Esophagus (tissue), 2 donors: Measurements from ENCODE around the gene CLCA1. TPM values are rescaled to one million over a fixed set of nuclear protein-coding genes. Genes with fewer than 3 reads are reported as not detected.
A peak's percentile ranks its signal among the peaks of the same experiment; 100 is the strongest.

ENCODE experiments used
- H3K27ac ChIP-seq, 2 donors: one replicate each; pipeline ENCODE4 v1.5.1; 2013; ENCODE audit warnings: low read depth in 2 of 2, mild to moderate bottlenecking in 2 of 2, inconsistent platforms in 1 of 2, low read length in 1 of 2, moderate library complexity in 1 of 2
- H3K27me3 ChIP-seq, 2 donors: one replicate each; pipeline ENCODE4 v1.6.1; 2013; ENCODE audit warnings: low read length in 2 of 2, control low read depth in 1 of 2, mild to moderate bottlenecking in 1 of 2; ENCODE audit not compliant: insufficient read depth in 2 of 2, control insufficient read depth in 1 of 2
- H3K36me3 ChIP-seq, 2 donors: one replicate each; pipeline ENCODE4 v1.6.1; 2013; ENCODE audit warnings: low read length in 1 of 2; ENCODE audit not compliant: control insufficient read depth in 2 of 2, insufficient read depth in 2 of 2
- H3K4me1 ChIP-seq, 2 donors: one replicate each; pipeline ENCODE4 v1.6.1; 2013; ENCODE audit warnings: low read length in 1 of 2; ENCODE audit not compliant: control insufficient read depth in 2 of 2, insufficient read depth in 2 of 2
- H3K4me3 ChIP-seq, 2 donors: one replicate each; pipeline ENCODE4 v1.5.1; 2013; ENCODE audit warnings: low read length in 2 of 2, mild to moderate bottlenecking in 2 of 2, low read depth in 1 of 2, moderate library complexity in 1 of 2
- H3K9me3 ChIP-seq, 2 donors: one replicate each; pipeline ENCODE4 v1.6.1; 2013; ENCODE audit warnings: mild to moderate bottlenecking in 2 of 2, low read depth in 1 of 2, low read length in 1 of 2, moderate library complexity in 1 of 2; ENCODE audit not compliant: control insufficient read depth in 2 of 2, insufficient read depth in 1 of 2
- WGBS, 2 donors: extraction: QIAGEN DNeasy Blood & Tissue Kit; methylation state at CpG; one replicate each; pipeline ENCODE4 v1.1.7; 2013; 5-methylcytosine and 5-hydroxymethylcytosine counted together
- polyA plus RNA-seq, 2 donors: library from polyadenylated mRNA; stranded (reverse); fragments of 200-250 nt; gene quantifications; one replicate each; pipeline ENCODE4 v1.2.3, GENCODE V29; 2013
- donor health status: healthy with polysubstance abuse.
- donor health status: Bipolar disorder and iron deficiency.

Gene CLCA1, protein sequence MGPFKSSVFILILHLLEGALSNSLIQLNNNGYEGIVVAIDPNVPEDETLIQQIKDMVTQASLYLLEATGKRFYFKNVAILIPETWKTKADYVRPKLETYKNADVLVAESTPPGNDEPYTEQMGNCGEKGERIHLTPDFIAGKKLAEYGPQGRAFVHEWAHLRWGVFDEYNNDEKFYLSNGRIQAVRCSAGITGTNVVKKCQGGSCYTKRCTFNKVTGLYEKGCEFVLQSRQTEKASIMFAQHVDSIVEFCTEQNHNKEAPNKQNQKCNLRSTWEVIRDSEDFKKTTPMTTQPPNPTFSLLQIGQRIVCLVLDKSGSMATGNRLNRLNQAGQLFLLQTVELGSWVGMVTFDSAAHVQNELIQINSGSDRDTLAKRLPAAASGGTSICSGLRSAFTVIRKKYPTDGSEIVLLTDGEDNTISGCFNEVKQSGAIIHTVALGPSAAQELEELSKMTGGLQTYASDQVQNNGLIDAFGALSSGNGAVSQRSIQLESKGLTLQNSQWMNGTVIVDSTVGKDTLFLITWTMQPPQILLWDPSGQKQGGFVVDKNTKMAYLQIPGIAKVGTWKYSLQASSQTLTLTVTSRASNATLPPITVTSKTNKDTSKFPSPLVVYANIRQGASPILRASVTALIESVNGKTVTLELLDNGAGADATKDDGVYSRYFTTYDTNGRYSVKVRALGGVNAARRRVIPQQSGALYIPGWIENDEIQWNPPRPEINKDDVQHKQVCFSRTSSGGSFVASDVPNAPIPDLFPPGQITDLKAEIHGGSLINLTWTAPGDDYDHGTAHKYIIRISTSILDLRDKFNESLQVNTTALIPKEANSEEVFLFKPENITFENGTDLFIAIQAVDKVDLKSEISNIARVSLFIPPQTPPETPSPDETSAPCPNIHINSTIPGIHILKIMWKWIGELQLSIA
- polyA plus RNA-seq: under 1 TPM in 1 of 2 donors, not detected in 1; 0.10 TPM

DNA sequence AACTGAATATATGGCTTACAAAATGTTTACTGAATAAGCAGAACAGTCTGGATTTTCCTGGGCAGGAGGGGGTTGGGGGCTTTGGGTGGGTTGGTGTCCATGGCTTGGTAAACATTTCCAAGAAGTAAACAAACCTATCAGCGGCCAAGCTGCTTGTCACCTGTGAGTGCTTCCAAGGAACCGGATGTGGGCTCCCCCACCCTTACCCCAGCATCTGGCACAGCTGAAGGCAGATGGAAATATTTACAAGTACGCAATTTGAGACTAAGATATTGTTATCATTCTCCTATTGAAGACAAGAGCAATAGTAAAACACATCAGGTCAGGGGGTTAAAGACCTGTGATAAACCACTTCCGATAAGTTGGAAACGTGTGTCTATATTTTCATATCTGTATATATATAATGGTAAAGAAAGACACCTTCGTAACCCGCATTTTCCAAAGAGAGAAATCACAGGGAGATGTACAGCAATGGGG, at the start of gene CLCA1:
CLCA1 (plus strand) TSS at position 427 of the 477 bp plus-strand sequence; CDS start at position 472, 45 bp downstream.
- Histone ChIP-seq H3K27ac (no peak within 1 kb of the TSS), H3K27me3 (no peaks in the 10 kb centered on the region), H3K4me1 (no peaks in the 10 kb centered on the region), H3K9me3 (peaks cover 0 to 2% of the 10 kb centered on the region in 2 donors), H3K4me3 (no peak within 1 kb of the TSS), H3K36me3 (no peaks in the 10 kb centered on the region)
- 70 to 71% methylated on average over 7 of the region's 7 CpGs for WGBS, 2 donors

DNA sequence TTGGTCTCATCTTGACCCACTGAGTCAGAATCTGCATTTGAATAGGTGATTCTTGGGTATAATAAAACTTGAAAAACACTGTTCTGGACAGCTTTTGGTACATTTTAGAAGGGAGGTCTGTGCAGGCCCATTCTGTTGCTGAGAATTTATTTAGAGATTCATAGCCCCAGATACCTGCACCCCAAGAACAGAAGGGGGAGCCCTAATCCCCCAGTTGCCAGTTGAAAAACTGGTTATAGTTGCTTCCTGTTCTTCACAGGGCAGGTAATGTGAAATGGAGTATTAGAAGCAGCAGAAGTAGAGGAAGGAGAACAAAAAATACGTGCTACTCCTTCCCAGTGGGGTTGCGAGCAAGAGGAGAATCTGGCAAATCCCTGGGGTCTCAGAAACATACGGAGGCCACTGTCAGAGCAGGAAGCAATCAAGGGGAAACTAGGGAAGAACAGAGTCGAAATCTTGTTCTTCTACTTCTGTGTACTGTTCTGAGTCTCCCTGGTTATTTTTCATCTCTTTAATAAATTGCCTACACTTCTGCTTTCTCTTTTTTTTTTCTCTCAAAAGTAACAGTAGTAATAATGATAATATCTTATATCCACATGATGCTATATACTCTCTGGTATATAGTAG, 49.3 kb upstream of the CLCA1 start:
- Histone ChIP-seq H3K27me3 (no peaks in the 10 kb centered on the region), H3K36me3 (no peaks in the 10 kb centered on the region), H3K4me1 (peaks cover 3 to 10% of the 10 kb centered on the region in 2 donors), H3K9me3 (no peaks in the 10 kb centered on the region), H3K4me3 (peak overlapping the region in 1 of 2 donors; percentile 11), H3K27ac (peak overlapping the region; percentile 57 to 83)
- 32 to 41% methylated on average over 4 of the region's 4 CpGs for WGBS, 2 donors

DNA sequence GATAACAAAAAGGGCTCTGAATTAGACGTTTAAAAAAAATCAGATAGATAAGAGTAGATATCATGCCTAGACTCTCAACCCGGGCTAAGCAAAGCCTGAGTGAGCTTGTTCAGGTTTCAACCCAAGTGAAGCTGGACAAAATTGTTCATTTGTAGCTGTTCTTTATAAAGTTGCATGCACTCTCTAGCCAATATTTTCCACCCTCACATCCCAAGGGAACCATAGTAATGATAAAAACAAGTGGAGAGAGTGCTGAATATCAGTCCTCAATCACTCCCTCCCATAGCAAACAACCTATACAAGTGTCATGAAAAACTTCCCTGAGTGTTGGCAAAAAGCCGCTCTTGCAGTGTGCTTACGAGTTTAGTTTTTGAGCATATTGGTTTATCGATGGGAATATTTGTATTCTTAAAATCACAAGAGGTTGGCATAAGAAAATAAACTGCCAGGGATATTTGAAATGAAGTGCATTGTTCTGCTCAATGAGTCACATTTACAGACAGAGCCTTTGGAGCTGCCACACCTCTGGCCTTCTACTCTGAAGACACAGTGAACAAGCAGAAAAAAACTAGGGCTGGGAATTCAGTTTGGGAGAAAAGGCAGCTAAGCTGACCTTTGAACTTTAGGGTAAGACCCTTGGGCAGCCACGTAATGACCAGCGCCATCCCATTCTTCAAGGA, 47.0 kb upstream of the CLCA1 start:
- 55 to 63% methylated on average over 7 of the region's 7 CpGs for WGBS, 2 donors
- no peaks in the 10 kb centered on the region for H3K36me3 ChIP-seq

DNA sequence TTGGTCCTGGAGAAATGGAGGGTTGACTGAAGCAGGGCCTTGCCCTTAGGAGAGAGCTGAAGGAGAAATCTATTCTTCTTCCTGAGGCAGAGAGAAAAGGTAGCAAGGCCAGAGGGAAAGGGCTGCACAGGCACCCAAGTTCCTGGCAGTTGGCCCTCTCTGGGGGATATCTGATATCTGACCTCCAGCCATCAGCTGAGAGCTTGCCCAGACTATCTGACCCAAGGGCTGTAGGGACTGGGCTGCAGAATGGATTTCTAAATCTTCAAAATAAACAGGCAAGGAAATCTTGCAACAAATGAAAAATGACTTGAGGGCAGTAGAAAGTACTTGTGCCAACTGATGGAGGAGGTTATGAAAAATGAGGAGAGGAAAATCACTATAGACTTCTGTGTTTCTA, 45.3 kb upstream of the CLCA1 start:
- Histone ChIP-seq H3K4me3 (no peak overlapping the region), H3K27me3 (no peaks in the 10 kb centered on the region), H3K9me3 (no peaks in the 10 kb centered on the region), H3K36me3 (no peaks in the 10 kb centered on the region), H3K4me1 (peaks cover 3 to 4% of the 10 kb centered on the region in 2 donors), H3K27ac (peak overlapping the region; percentile 92 to 93)

More for the DNA sequence above, 47.0 kb upstream of the CLCA1 start:
- H3K4me1 ChIP-seq: peaks cover 3 to 4% of the 10 kb centered on the region in 2 donors
- no peak overlapping the region for H3K4me3 ChIP-seq
- peak overlapping the region; percentile 82 to 90 for H3K27ac ChIP-seq
- H3K9me3 ChIP-seq: no peaks in the 10 kb centered on the region
- H3K27me3 ChIP-seq: no peaks in the 10 kb centered on the region

DNA sequence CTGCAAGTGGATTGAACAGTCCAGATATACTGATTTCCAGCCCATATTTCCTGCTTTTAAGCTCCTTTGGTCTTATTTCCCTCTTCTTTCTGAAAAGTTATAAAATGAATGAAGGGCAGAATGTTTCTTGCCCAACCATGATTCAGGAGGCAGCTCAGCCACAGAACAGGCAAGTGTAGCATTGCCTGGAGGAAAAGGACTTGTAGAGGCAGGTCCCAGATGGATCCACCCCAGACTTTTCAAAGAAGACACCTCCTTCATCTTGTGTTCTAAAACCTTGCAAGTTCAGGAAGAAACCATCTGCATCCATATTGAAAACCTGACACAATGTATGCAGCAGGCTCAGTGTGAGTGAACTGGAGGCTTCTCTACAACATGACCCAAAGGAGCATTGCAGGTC, 44.9 kb upstream of the CLCA1 start, which contains the start of gene CLCA2:
CLCA2 (plus strand) TSS at position 299 of the 400 bp plus-strand sequence; CDS start at position 376, 77 bp downstream.
- no peaks in the 10 kb centered on the region for H3K27me3 ChIP-seq
- H3K36me3 ChIP-seq: no peaks in the 10 kb centered on the region
- H3K27ac ChIP-seq: peak within 1 kb of the TSS; percentile 92 to 93
- no peaks in the 10 kb centered on the region for H3K9me3 ChIP-seq
- H3K4me3 ChIP-seq: peak within 1 kb of the TSS; percentile 43 to 63
- H3K4me1 ChIP-seq: peaks cover 3 to 4% of the 10 kb centered on the region in 2 donors

DNA sequence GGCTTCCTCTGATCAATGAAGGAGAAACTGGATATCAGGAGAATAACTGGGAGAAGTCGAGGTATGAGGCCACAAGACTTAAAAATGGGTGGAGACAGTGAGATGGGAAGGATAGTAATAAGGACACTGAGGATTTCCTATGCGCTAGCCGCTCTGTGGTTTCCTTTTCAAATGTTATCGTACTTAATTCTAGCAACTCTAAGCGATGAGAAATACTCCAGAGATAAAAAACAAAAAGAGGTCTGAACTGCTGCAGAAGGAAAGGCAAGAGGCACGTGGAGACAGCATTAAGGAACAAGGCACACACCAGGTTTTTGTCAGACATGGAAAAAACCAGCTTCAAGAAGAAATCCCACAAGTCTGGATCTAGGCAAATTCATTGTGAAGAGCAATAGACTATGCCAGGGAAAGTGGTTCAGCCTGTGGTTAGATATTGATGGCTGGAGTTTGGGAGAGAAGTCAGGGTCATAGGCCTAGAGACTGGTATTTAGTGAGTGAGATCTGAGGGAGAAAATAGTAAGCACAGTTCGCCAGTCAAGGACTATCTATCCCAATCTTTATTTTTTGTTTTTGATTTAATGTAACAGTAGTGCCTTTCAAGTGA, 39.5 kb upstream of the CLCA1 start:
- H3K27ac ChIP-seq: peak overlapping the region; percentile 58 to 75
- 76 to 80% methylated on average over 7 of the region's 7 CpGs for WGBS, 2 donors

DNA sequence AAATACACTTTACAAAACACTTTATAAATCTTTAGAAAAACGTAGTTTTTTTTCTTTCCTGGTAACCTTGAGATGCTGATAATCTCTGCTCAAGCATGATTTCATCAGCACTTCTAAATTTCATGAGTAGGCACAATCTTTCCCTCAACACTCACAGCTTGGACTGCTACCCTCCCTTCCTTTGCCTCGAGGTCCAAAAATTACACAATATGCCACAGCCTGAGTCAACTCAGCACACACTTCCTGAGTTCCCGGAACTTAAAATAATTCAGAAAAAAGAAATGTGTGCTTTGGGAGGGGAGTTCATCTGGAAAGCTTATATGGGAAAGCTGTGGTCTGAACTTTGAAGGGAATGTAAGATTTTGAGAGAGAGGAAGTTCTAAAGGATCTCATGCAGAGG, 38.9 kb upstream of the CLCA1 start:
- peaks cover 0 to 2% of the 10 kb centered on the region in 2 donors for H3K36me3 ChIP-seq
- no peak overlapping the region for H3K4me3 ChIP-seq
- H3K27ac ChIP-seq: peak overlapping the region in 1 of 2 donors; percentile 90
- no peaks in the 10 kb centered on the region for H3K27me3 ChIP-seq
- no peaks in the 10 kb centered on the region for H3K4me1 ChIP-seq
- no peaks in the 10 kb centered on the region for H3K9me3 ChIP-seq
- WGBS, 2 donors: 2 to 11% methylated on average over 3 of the region's 3 CpGs

More for the DNA sequence above, 39.5 kb upstream of the CLCA1 start:
- no peaks in the 10 kb centered on the region for H3K9me3 ChIP-seq
- H3K27me3 ChIP-seq: no peaks in the 10 kb centered on the region
- H3K4me3 ChIP-seq: no peak overlapping the region
- no peaks in the 10 kb centered on the region for H3K4me1 ChIP-seq
- peaks cover 0 to 2% of the 10 kb centered on the region in 2 donors for H3K36me3 ChIP-seq

DNA sequence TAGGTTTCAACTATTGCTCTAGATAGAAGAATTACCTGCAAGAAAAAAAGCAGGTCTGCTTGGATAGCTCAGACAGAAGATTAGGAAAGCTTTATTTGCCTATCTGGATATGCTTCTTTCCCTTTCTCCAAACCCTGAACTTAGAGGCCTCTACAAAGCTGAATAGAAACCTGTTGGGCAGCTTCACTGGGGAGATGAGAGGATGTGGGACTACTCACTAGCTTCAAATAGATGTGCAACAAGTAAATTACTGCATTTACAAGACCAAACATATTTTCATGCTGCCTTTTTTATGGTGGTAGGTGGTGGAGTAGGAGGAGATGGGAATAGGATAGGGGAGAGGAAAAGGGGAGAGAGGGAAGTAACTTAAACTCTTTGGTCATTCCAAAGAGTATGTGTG, 38.4 kb upstream of the CLCA1 start:
- Histone ChIP-seq H3K4me3 (no peak overlapping the region), H3K27me3 (no peaks in the 10 kb centered on the region), H3K9me3 (no peaks in the 10 kb centered on the region), H3K4me1 (no peaks in the 10 kb centered on the region), H3K27ac (peak overlapping the region; percentile 11 to 90), H3K36me3 (peaks cover 0 to 2% of the 10 kb centered on the region in 2 donors)
